Activated CD4-positive, CD25-positive, alpha-beta regulatory T cell treated with anti-CD3 and anti-CD28 coated beads, Interleukin-2, amount 50 U/mL, for 16 hours (primary cell): ENCODE data around the gene BEST1.

ENCODE experiments used
- DNase-seq: peaks from one replicate; pipeline ENCODE4 v3.0.0-alpha.2; 2020; ENCODE audit warnings: low read depth, low spot score

The BEST1 gene

GRCh38 chr11:61950035-61950547, at the start of gene BEST1:
BEST1 (plus strand) TSS chr11:61950351; CDS start chr11:61951807, 1,456 bp downstream.
- DNase-seq = no peak

GRCh38 chr11:61901397-61901796, 48.8 kb upstream of the BEST1 start:
- DNase-seq = no peak

DNA sequence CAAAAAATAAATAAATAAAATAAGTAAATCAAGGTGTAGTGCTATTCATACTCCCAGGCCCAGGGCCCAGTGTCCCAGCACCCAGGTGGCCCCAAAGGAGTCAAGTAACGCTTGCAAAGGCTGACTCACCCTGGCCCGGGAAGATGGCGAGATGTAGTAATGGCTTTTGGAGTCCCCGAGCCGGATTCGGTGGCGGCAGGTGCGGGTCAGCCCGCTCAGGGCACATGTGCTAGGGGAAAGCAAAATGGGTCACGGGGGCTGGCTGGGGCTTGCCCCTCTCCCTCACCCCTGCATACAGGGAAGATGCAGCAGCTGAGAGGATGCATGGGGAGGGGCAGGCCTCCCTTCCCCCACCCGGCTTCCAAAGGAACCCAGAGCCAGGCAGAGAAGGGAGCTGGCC, 47.8 kb upstream of the BEST1 start:
- no peak for DNase-seq

DNA sequence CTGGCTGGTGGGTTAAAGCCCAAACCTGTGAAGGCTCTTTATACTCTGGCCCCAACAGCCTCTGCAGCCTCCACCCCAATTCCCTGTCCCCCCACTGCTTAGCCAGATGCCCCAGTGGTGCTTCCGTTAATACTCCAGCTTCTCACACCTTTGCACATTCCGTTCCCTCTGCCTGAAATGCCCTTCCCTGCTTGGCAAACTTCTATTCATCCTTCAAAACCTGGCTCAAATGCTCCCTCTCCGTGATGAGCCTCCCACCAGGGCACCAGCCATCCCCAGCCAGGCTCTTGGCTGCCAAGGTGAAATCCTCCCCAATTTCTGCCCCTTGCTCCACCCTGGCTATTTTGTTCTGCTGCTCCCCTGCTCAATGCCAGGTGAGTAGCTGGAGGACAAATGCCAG, 46.3 kb upstream of the BEST1 start:
- no peak for DNase-seq

DNA sequence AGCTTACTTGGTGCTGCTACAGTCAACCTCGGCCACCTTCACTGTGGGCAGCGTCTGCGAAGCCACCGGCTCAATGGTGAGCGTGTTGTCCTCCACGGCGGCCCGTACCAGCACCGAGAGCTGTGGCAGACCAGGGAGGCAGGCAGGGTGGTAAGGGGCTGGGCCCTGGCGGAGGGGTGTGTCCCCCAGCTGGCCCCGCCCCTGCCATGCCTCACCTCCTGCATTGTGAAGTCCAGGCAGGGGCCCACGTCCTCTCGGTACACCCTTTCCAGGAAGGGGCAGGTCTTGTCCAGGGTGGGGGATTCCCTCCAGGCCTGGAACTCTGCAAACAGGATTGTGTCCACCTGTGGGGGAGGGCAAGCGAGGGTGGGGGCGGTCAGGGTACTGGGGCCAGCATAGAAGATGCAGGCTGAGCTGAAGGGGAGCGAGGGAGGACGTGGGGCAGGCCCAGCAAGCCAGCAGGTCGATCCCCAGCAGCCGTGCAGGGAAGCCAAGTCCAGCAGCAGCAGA, 45.6 kb upstream of the BEST1 start:
- DNase-seq = no peak

- DNase-seq = no peak
Measured at GRCh38 chr11:61905067-61905696, 45.0 kb upstream of the BEST1 start.

DNA sequence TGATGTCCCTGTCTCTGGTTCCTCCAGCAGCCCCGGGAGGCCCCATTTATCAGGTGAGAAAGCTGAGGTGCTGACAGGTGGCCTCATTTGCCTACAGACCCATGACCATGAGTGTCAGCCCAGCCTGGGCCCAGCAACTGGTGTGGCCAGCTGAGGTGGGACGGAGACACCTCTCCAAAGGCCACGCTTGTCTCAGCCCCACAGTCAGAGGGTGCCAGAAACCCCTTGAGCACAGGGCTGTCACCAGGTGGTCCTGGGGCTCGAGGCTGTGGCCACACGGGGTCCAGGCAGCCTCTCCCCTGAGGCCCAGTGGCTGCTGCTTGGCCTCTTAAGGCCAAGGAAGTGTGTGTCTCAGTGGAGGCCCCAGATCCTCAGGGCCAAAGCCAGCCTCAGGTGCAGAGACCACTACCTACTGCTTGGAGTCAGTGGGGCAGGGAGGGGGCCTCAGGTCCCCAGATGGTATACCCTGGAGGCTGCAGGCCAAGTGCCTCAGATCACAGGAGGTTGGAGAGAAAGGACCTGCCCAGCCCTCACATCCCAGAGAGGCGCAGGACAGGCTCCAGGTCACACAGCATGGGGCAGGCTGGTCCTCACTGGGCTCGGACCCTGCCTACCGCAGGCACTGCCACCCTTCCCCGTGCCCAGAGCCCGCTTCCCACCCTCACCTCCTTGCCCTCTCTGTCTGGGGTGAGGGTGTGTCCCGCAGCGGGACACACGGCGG, 44.2 kb upstream of the BEST1 start:
- DNase-seq = no peak

- DNase-seq = no peak
Measured at GRCh38 chr11:61906522-61906909, 43.6 kb upstream of the BEST1 start.

- no peak for DNase-seq
Measured at GRCh38 chr11:61907282-61907681, 42.9 kb upstream of the BEST1 start.

- no peak for DNase-seq
Measured at GRCh38 chr11:61907871-61908729, 42.1 kb upstream of the BEST1 start.

DNA sequence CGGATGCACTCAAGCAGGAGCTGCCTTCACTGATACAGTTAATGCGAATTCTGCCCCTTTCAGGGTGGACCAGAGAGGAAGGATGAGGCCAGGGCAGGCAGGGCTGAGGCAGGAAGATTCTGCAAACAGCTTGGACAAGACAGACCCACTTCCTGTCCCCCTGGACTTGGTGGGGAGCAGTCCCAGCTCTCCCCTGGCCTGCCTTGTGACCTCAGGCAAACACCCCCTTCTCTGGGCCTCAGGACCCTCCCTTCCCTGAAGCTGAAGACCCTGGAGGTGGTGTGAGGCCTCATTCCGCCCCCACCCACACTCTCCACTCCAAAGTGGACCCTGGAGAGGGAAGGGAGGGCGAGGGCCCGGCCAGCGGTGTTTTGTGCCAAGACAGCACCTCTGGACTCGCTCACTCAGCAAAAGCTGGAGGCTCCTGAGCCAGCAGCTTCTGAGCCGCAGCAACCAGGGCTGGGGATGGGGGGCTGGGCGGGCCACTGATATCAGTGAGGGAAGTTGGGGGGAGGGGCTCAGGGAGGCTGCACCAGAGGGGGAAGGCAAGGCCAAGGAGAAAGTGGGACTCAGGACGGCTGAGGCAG, 41.3 kb upstream of the BEST1 start:
- DNase-seq = no peak

GRCh38 chr11:61910187-61911127, 39.7 kb upstream of the BEST1 start:
- no peak for DNase-seq

GRCh38 chr11:61911128-61911700, 38.9 kb upstream of the BEST1 start:
- DNase-seq = no peak

GRCh38 chr11:61911701-61912529, 38.2 kb upstream of the BEST1 start:
- DNase-seq = no peak

DNA sequence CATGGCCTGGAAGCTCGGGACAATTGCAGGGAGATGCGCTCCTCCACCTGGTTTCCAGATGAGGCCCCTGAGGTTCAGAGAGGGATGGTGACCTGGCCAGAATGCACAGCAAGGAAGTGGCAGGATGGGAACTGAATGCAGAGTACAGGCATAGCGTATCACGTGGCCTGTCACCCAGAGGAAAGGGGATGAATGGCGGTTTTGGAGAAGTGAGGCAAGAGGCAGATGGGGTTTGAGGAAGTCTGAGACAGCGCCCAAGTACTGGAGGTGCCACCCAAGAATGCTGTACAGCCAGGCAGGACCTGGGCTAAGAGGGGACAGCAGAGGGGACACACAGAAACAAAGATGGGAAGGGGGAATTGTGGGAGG, 37.6 kb upstream of the BEST1 start:
- no peak for DNase-seq

- no peak for DNase-seq
Measured at GRCh38 chr11:61912991-61913698, 37.0 kb upstream of the BEST1 start.

DNA sequence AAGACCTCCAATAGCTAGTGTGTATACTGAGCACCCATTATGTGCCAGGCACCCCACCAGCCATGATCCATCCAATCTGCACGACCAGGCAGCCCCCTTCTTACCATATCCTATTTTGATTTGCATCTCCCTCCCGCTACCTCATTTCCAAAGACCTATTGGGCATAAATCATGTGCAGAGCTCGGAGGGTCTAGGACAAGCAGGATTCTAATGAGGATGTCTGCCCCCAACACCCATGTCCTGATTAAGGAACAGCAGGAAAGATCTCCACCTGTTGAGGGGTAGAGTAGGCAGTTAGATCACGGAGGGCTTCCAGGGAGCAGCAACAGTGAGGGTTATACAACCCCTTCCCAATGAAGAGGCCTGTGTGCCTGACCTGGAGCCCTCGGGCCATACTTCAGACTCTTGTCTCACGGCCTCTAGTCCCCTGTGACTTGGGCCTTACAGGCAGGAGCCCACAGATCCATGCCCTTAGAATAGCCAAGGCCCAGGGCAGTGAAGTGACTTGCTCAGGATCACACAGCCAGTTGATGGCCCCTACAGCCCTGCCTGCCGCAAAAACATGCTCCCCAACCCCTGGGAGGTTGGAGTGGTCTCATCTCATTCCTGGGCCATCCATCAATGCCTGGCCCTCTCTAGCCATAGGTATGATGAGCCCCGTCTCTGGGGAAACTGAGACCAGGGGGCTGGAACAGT, 36.3 kb upstream of the BEST1 start:
- no peak for DNase-seq
